ENCODE results near the gene KCNA1.

The KCNA1 gene

GRCh38 chr12:4962539-4963486 lies 53.1 kb downstream of the KCNA1 start:
- no peak for DNase-seq
